Adrenal gland (tissue), 12 donors: Measurements from ENCODE around the gene SLC44A5. TPM values are rescaled to one million over a fixed set of nuclear protein-coding genes. Genes with fewer than 3 reads are reported as not detected.

Experiments used
- DNase-seq, 7 donors: peaks; one replicate each; pipeline ENCODE4 v3.0.0-alpha.2; 2019 to 2020
- H3K27ac ChIP-seq, 5 donors: fragments of 200-600 bp; sonication (generic) in 4 of 5; 1 replicate in 3 of 5; 2 replicates in 2 of 5; pipeline versions ENCODE4 v1.5.1 to v1.8.0; 2016 to 2020; ENCODE audit warnings: mild to moderate bottlenecking in 1 of 5
- H3K27me3 ChIP-seq: fragments of 200-600 bp; 2 replicates; pipeline ENCODE4 v1.8.0; 2021
- H3K36me3 ChIP-seq, 2 donors: fragments of 200-600 bp; replicated peaks in 1 of 2; 1 replicate in 1 of 2; 2 replicates in 1 of 2; pipeline versions ENCODE4 v1.5.1 to v1.8.0; 2018 to 2022
- H3K4me1 ChIP-seq, 2 donors: fragments of 200-600 bp; replicated peaks in 1 of 2; 1 replicate in 1 of 2; 2 replicates in 1 of 2; pipeline versions ENCODE4 v1.5.1 to v1.8.0; 2018 to 2021
- H3K4me3 ChIP-seq, 4 donors: fragments of 200-600 bp; sonication (generic) in 3 of 4; one replicate each; pipeline ENCODE4 v1.5.1; 2016 to 2018
- H3K9me3 ChIP-seq, 3 donors: fragments of 200-600 bp; sonication (generic) in 1 of 3; replicated peaks in 1 of 3; 1 replicate in 2 of 3; 2 replicates in 1 of 3; pipeline versions ENCODE4 v1.5.1 to v1.8.0; 2016 to 2021
- CTCF ChIP-seq, 6 experiments: fragments of 450-650 bp in 4 of 6; fragments of 200-600 bp in 2 of 6; sonication (generic) in 1 of 6; IDR thresholded peaks; 1 replicate in 5 of 6; 2 replicates in 1 of 6; pipeline versions ENCODE4 v1.5.1 to v1.8.0; 2016 to 2021; ENCODE audit warnings: antibody characterized with exemption in 6 of 6, mild to moderate bottlenecking in 2 of 6, moderate library complexity in 1 of 6
- POLR2A ChIP-seq, 2 donors: fragments of 450-650 bp; IDR thresholded peaks; one replicate each; pipeline ENCODE4 v1.6.1; 2017; ENCODE audit warnings: antibody characterized with exemption in 2 of 2, mild to moderate bottlenecking in 2 of 2, moderate library complexity in 1 of 2
- WGBS, 4 donors: extraction: QIAGEN DNeasy Blood & Tissue Kit in 2 of 4; methylation state at CpG; one replicate each; pipeline versions ENCODE4 v1.1.5 to v1.1.7; 2013 to 2017; 5-methylcytosine and 5-hydroxymethylcytosine counted together
- intact Hi-C, 2 donors: fragments of 100-400 bp; cut with DNase I; formaldehyde crosslinking; loops; one replicate each; pipeline versions ENCODE4 v1.14.1 to v1.15.0; 2022 to 2023
- polyA plus RNA-seq, 3 donors: library from polyadenylated mRNA; stranded (reverse); fragments of 200-250 nt in 2 of 3; fragments of 350-450 nt in 1 of 3; fragmentation: Illumina TruSeq in 1 of 3; extraction: RNeasy Lipid Tissue Mini Kit (QIAGEN cat#74804) in 1 of 3; gene quantifications; one replicate each; pipeline ENCODE4 v1.2.3, GENCODE V29; 2013 to 2014
- total RNA-seq, 9 donors: library from RNA; depleted of rRNA in 4 of 9; stranded (reverse); fragments of >200 nt in 4 of 9; fragments of 120-200 nt in 1 of 9; fragmentation: NEBNext Ultra II Directional in 1 of 9; extraction: Animal tissue kit (Norgen Biotek cat#: 25700) in 1 of 9; gene quantifications; one replicate each; pipeline versions ENCODE4 v1.1.0 to v1.2.4, GENCODE V29; 2013 to 2023
- donor health status: healthy with polysubstance abuse.
- donor health status: Bipolar disorder and iron deficiency.
- donor health status: DM: yes; HTN: yes; CAD: no.
- donor health status: DM: no; HTN: no; CAD: no.
- donor health status: DM: no; HTN: no; CAD: no.
- donor health status: DM: yes; HTN: yes; CAD: no.

Gene SLC44A5
- total and polyA plus RNA-seq, 12 donors, result 0.17 to 2.2 (median 0.48) TPM

GRCh38 chr1:75588779-75589475 lies 22.0 kb downstream of the SLC44A5 start:
- WGBS, 4 donors, result 51 to 79% (median 73%) methylated on average over 4 of the region's 4 CpGs
- Histone ChIP-seq H3K27ac (no peak overlapping the region), H3K9me3 (no peaks in the 10 kb centered on the region), H3K36me3 (no peaks in the 10 kb centered on the region), H3K4me1 (no peaks in the 10 kb centered on the region), H3K4me3 (no peak overlapping the region), H3K27me3 (no peaks in the 10 kb centered on the region)
- intact Hi-C loops, result no loop called here
- no peak for TF ChIP-seq CTCF (IDR thresholded peaks at IDR 0.05)
- TF ChIP-seq POLR2A (IDR thresholded peaks at IDR 0.05), result no peak
- DNase-seq, result no peak

GRCh38 chr1:75587692-75588091 lies 23.2 kb downstream of the SLC44A5 start:
- H3K36me3 ChIP-seq, result no peaks in the 10 kb centered on the region
- WGBS, 4 donors, result 44 to 54% (median 54%) methylated on average over 3 of the region's 3 CpGs
- no peaks in the 10 kb centered on the region for H3K9me3 ChIP-seq
- intact Hi-C loops, result no loop called here
- no peak overlapping the region for H3K27ac ChIP-seq
- no peaks in the 10 kb centered on the region for H3K4me1 ChIP-seq
- no peak for TF ChIP-seq CTCF (IDR thresholded peaks at IDR 0.05)
- TF ChIP-seq POLR2A (IDR thresholded peaks at IDR 0.05), result no peak
- DNase-seq, result no peak
- no peak overlapping the region for H3K4me3 ChIP-seq
- no peaks in the 10 kb centered on the region for H3K27me3 ChIP-seq

- no peak overlapping the region for H3K27ac ChIP-seq
- no peaks in the 10 kb centered on the region for H3K36me3 ChIP-seq
- intact Hi-C loops, result loop anchor here in 1 of 2 donors (5.0 kb wide), 1 partner anchor 316 kb away; no protein-coding TSS in a partner anchor
- H3K9me3 ChIP-seq, result no peaks in the 10 kb centered on the region
- no peaks in the 10 kb centered on the region for H3K27me3 ChIP-seq
- no peak for TF ChIP-seq CTCF (IDR thresholded peaks at IDR 0.05)
- no peak for TF ChIP-seq POLR2A (IDR thresholded peaks at IDR 0.05)
- no peak overlapping the region for H3K4me3 ChIP-seq
- H3K4me1 ChIP-seq, result no peaks in the 10 kb centered on the region
- no peak for DNase-seq
- WGBS, 4 donors, result 52 to 66% (median 62%) methylated on average over 2 of the region's 2 CpGs
Observed at GRCh38 chr1:75583282-75583681, 27.6 kb downstream of the SLC44A5 start.

GRCh38 chr1:75582725-75583261 lies 28.1 kb downstream of the SLC44A5 start:
- Histone ChIP-seq H3K4me1 (no peaks in the 10 kb centered on the region), H3K27ac (no peak overlapping the region), H3K9me3 (no peaks in the 10 kb centered on the region), H3K36me3 (no peaks in the 10 kb centered on the region), H3K27me3 (no peaks in the 10 kb centered on the region), H3K4me3 (no peak overlapping the region)
- WGBS, 4 donors, result 23 to 42% (median 36%) methylated on average over 1 of the region's 1 CpG
- TF ChIP-seq POLR2A (IDR thresholded peaks at IDR 0.05) (no peak), CTCF (IDR thresholded peaks at IDR 0.05) (peak in 5 of 6 experiments; percentile 26 to 51 (median 36))
- intact Hi-C loops, result loop anchor here in 1 of 2 donors (5.0 kb wide), 1 partner anchor 315 kb away; no protein-coding TSS in a partner anchor
- DNase-seq, result peak in 1 of 7 donors; percentile 14
